GM12892 (cell line): ENCODE measurements around the gene EMC1.

Source experiments
- DNase-seq: peaks from one replicate; pipeline ENCODE4 v3.0.0; 2011; ENCODE audit not compliant: insufficient read length
- FAIRE-seq: peaks from 2 replicates; lab custom pipeline; 2011; peaks lifted over from hg19 to GRCh38; lab: Jason Lieb, UNC
- POLR2A ChIP-seq: IDR thresholded peaks from 2 replicates; pipeline ENCODE4 v1.6.1; 2011; ENCODE audit warnings: low read depth, low read length, control low read depth
- POLR2AphosphoS5 ChIP-seq: IDR thresholded peaks from 2 replicates; pipeline ENCODE4 v1.6.1; 2011; ENCODE audit warnings: low read depth, low read length, control low read depth
- TAF1 ChIP-seq: IDR thresholded peaks from 2 replicates; pipeline ENCODE4 v1.6.1; 2011; ENCODE audit warnings: low read depth, mild to moderate bottlenecking, control low read depth, low read length, borderline replicate concordance

The EMC1 gene

DNA sequence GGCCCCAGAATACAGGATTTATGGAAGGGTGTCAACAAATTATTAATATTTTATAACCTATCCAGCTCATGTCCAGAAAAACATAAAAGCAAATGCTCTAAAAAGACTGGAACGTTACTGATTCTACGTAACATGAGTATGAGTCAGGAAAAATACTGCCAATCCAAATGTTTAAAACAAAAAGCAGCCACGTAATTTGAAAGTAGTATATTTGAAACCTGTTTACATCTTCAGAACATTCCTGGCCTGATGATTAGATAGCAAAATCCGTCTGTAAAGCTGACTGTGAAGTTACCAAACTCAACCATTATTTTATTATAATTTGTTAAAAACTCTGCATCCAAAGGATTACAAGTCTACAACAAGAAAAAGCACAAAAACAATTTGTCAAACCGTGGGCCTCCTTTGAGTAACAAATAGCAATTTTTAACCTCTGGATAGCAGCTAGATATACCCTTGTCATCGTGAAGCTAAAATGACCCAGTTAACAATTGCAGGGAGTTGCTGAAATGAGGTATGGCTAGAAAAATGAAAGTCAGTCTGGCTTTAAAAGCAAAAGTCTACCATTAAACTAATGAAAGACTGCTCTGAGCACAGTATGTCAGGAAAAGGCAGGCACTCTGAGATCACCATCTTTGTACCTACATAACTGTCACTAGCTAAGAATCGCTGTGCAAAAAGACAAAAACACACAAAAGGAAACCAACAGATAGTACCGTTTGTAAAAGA, 42.5 kb downstream of the EMC1 start:
- FAIRE-seq (no peak), DNase-seq (no peak)
- TF ChIP-seq TAF1: no peak
- no peak for TF ChIP-seq POLR2AphosphoS5
- no peak; the same call in 1 of the 2 replicates for TF ChIP-seq POLR2A

DNA sequence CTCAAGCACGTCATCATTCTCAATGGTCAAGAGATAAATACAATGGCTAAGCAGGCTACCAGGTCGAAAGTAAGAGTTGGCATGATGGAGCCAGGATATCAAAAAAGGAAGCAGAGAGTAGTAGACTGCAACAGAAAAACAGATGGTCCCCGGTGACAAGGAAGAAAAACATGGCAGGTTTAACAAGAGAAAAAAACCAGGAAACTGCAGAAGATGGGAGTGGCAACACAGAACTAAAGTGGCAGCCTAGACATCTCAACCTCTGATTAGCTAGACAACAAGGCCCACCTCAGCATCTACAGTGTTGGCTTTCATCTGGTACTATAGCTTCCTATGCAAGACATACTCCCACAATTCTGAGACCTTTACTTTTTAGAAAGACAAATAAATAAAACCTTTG, 44.4 kb downstream of the EMC1 start:
- FAIRE-seq (no peak), DNase-seq (no peak)

GRCh38 chr1:19205845-19206244, 45.5 kb downstream of the EMC1 start:
- TF ChIP-seq TAF1 (no peak), POLR2A (no peak), POLR2AphosphoS5 (no peak)
- DNase-seq: no peak
- FAIRE-seq: no peak

More for the DNA sequence above, 44.4 kb downstream of the EMC1 start:
- no peak for TF ChIP-seq POLR2AphosphoS5
- no peak for TF ChIP-seq POLR2A
- no peak for TF ChIP-seq TAF1

DNA sequence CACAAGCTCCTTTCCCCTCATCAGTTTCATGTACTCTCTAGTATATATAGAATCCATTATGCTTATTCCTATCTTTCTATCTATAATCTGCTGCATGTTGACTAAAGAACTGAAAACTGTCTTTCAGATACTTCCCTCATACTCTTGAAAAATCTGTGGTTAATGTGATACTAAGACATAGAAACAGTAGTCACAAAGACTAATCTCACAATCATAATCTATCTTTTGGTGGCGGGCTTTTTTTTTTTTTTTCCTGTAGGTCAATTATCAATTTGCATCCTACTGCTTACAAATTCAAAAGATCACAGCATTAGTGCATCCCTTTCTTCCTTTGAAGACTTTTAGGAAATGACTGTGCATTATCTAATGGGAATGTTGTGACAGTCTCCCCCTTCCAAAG, 45.9 kb downstream of the EMC1 start:
- no peak for TF ChIP-seq POLR2AphosphoS5
- no peak for TF ChIP-seq TAF1
- no peak for TF ChIP-seq POLR2A
- DNase-seq (no peak), FAIRE-seq (no peak)

GRCh38 chr1:19204446-19205266, 46.7 kb downstream of the EMC1 start:
- TF ChIP-seq POLR2AphosphoS5 (no peak), POLR2A (no peak), TAF1 (no peak)
- FAIRE-seq: no peak

GRCh38 chr1:19203440-19203839, 47.9 kb downstream of the EMC1 start:
- TF ChIP-seq POLR2A (no peak), TAF1 (no peak), POLR2AphosphoS5 (no peak)
- no peak for FAIRE-seq
- DNase-seq: no peak

More at GRCh38 chr1:19204446-19205266, 46.7 kb downstream of the EMC1 start:
- no peak for DNase-seq

GRCh38 chr1:19202396-19202795, 48.9 kb downstream of the EMC1 start:
- TF ChIP-seq POLR2AphosphoS5: no peak
- no peak for TF ChIP-seq TAF1
- no peak for TF ChIP-seq POLR2A
- FAIRE-seq (no peak), DNase-seq (no peak)

- FAIRE-seq: no peak
- DNase-seq: no peak
- TF ChIP-seq POLR2A (no peak), TAF1 (no peak), POLR2AphosphoS5 (no peak)
Measured at GRCh38 chr1:19199969-19200604, 51.2 kb downstream of the EMC1 start.

- DNase-seq: no peak
- TF ChIP-seq TAF1: no peak
- FAIRE-seq: no peak
Measured at GRCh38 chr1:19199329-19199968, 51.9 kb downstream of the EMC1 start.

DNA sequence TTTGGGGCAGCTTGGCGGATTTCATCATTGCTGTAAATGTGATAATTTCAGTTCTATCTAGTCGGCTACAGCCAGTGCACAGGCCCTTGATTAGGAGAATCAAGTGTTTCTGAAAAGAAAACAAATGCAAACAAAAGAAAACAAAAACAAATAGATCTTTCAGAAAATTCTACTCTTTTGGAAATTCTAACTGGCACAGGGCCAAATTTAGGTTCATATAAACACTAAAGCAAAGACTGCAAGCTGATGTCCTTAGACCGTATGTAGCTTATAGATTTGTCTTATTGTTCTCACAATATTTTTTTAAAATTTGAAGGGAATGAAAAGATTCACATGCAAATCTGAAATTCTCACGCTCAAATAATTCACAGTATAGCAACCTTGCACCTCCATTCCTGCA, 52.5 kb downstream of the EMC1 start:
- no peak for FAIRE-seq

GRCh38 chr1:19197845-19198244, 53.5 kb downstream of the EMC1 start:
- TF ChIP-seq POLR2A (no peak), POLR2AphosphoS5 (no peak), TAF1 (no peak)
- FAIRE-seq (no peak), DNase-seq (no peak)

More for the DNA sequence above, 52.5 kb downstream of the EMC1 start:
- no peak for TF ChIP-seq TAF1
- TF ChIP-seq POLR2A: no peak
- TF ChIP-seq POLR2AphosphoS5: no peak
- DNase-seq: no peak

DNA sequence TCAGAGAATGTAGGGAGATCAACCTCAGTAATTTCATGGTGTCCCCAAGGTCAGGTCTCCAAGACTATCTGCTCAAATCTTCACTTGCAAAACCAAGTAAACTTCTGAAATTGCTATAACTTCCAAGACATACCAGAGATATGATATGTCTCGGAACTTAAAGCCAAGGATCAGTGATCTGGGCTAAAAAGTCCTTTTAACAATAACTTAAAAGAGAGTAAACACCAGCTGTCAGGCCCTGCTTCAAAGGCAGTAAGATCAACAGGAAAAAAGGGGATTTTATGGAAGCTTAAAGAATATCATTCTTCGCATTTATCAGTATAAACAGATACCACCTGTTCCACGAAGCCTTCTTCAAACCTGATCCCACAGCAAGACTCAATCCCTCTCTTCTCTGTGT, 55.0 kb downstream of the EMC1 start:
- TF ChIP-seq POLR2A (no peak), TAF1 (no peak), POLR2AphosphoS5 (no peak)
- FAIRE-seq: no peak
- no peak for DNase-seq
